GM21381 (cell line): ENCODE results near the gene PCDHGA11.
A peak's percentile ranks its signal among the peaks of the same experiment; 100 is the strongest.
"Not testable (repeated sequence)": the region's sequence is repeated elsewhere in the genome, so short reads cannot be mapped to it uniquely, and the experiment has no call there.

ENCODE experiments used
- ATAC-seq: cut with Tn5 transposase; IDR thresholded peaks from one replicate; pipeline ENCODE4 v1.9.1; 2021; ENCODE audit warnings: mild to moderate bottlenecking, moderate library complexity; ENCODE audit not compliant: unreplicated experiment

The PCDHGA11 gene

GRCh38 chr5:141398608-141399007 is 22.2 kb upstream of the PCDHGA11 start:
- no peak for ATAC-seq

DNA sequence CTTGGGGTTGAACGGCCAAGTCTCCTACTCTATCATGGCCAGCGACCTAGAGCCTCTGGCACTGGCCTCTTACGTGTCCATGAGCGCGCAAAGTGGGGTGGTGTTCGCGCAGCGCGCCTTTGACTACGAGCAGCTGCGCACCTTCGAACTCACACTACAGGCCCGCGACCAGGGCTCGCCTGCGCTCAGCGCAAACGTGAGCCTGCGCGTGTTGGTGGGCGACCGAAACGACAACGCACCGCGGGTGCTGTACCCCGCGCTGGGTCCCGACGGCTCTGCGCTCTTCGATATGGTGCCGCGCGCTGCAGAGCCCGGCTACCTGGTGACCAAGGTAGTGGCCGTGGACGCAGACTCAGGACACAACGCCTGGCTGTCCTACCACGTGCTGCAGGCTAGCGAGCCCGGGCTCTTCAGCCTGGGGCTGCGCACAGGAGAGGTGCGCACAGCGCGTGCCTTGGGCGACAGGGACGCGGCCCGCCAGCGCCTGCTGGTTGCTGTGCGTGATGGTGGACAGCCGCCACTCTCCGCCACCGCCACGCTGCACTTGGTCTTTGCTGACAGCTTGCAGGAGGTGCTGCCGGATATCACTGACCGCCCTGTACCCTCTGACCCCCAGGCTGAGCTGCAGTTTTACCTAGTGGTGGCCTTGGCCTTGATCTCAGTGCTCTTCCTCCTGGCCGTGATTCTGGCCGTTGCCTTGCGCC is 21.1 kb upstream of the PCDHGA11 start:
- no peak for ATAC-seq

DNA sequence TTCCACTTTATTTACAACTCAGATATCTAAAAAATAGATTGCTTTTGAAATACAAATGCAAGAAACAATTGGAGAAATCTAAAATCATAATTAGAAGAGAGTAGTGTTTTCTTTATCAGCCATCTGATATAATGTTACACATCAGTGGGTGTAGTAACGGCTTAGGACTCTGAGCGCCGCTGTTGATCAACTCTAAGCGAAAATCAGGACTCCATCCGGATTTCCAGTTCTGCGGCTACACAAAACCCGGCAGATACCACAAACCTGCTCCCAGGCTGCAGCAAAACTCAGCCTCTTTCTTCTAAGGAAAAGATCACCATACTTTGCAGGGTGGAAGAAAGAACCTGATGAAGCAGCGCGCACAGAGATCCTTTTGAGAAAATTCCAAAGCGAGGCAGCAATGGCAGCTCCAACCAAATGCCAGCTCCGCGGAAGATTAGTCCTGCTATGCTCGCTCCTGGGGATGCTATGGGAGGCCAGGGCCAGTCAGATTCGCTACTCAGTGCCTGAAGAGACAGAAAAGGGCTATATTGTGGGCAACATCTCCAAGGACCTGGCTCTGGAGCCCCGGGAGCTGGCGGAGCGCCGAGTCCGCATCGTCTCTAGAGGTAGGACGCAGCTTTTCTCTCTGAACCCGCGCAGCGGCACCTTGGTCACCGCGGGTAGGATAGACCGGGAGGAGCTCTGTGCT is 18.2 kb upstream of the PCDHGA11 start, which contains the start of gene PCDHGA9:
Gene PCDHGA9, plus strand, starts transcription at position 226 of the 691 bp plus-strand sequence. Its CDS starts 175 bp downstream, at position 401.
- ATAC-seq: no peak

GRCh38 chr5:141403387-141403786 is 17.5 kb upstream of the PCDHGA11 start:
- ATAC-seq: no peak

GRCh38 chr5:141407790-141408505 is 12.9 kb upstream of the PCDHGA11 start, which contains the start of gene PCDHGB6:
TSS of gene PCDHGB6 (plus strand) at chr5:141408021. CDS start at chr5:141408203, 182 bp downstream.
- not testable (repeated sequence) for ATAC-seq

GRCh38 chr5:141409598-141410306 is 11.1 kb upstream of the PCDHGA11 start:
- no peak for ATAC-seq

DNA sequence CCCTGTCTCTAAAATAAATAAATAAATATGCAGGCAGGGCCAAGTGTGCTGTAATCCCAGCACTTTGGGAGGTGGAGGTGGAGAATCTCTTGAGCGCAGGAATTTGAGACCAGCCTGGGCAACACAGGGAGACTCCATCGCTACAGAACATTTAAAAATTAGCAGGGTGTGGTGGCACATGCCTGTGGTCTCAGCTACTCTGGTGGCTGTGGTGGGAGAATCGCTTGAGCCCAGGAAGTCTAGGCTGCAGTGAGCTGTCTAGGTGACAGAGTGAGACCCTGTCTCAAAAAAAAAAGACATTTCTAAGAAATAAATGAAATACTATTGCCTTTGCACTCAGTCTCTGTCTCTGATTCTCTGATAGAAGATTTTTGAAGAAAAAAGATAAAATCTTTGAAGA is 9.3 kb upstream of the PCDHGA11 start:
- no peak for ATAC-seq

DNA sequence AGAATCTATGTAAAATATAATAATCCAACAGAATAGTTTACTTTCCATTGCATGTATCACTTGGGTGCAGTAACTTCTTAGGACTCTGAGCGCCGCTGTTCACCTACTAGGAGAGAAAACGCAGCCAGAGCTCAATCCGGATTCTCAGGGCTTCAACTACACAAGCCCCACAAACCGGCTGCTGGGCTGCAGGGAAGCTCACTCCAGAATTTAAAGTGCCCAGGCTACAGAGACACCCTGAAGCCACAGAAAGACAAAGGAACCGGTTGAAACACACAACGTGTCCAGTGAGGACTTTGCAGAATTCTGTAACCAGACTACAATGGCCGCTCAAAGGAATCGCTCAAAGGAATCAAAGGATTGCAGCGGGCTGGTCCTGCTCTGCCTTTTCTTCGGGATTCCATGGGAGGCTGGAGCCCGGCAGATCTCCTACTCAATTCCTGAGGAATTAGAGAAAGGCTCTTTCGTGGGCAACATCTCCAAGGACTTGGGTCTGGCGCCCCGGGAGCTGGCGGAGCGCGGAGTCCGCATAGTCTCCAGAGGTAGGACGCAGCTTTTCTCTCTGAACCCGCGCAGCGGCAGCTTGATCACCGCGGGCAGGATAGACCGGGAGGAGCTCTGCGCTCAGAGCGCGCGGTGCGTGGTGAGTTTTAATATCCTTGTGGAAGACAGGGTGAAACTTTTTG is 7.9 kb upstream of the PCDHGA11 start, which contains the start of gene PCDHGA10:
Gene PCDHGA10, plus strand, starts transcription at position 134 of the 686 bp plus-strand sequence. Its CDS starts 189 bp downstream, at position 323.
- ATAC-seq: peak; percentile 69

DNA sequence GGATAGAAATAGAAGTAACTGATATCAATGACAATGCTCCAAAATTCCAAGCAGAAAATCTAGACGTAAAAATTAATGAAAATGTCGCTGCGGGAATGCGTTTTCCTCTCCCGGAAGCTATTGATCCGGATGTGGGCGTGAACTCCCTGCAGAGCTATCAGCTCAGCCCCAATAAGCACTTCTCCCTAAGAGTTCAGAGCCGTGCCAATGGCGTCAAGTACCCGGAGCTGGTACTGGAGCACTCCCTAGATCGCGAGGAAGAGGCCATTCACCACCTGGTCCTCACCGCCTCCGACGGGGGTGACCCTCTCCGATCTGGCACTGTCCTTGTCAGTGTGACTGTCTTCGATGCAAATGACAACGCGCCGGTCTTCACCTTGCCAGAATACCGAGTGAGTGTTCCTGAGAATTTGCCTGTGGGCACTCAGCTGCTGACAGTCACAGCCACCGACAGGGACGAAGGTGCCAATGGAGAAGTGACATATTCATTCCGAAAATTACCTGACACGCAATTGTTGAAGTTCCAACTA is 7.2 kb upstream of the PCDHGA11 start:
- ATAC-seq: no peak

DNA sequence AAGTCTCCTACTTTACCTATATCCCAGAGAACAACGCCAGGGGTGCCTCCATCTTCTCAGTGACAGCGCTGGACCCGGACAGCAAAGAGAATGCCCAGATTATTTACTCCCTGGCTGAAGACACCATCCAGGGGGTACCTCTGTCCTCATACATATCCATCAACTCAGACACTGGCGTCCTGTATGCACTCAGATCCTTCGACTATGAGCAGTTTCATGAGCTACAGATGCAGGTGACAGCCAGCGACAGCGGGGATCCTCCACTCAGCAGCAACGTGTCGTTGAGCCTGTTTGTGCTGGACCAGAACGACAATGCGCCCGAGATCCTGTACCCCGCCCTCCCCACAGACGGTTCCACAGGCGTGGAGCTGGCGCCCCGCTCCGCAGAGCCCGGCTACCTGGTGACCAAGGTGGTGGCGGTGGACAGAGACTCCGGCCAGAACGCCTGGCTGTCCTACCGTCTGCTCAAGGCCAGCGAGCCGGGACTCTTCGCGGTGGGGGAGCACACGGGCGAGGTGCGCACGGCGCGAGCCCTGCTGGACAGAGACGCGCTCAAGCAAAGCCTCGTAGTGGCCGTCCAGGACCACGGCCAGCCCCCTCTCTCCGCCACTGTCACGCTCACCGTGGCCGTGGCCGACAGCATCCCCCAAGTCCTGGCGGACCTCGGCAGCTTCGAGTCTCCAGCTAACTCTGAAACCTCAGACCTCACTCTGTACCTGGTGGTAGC is 6.1 kb upstream of the PCDHGA11 start:
- not testable (repeated sequence) for ATAC-seq

DNA sequence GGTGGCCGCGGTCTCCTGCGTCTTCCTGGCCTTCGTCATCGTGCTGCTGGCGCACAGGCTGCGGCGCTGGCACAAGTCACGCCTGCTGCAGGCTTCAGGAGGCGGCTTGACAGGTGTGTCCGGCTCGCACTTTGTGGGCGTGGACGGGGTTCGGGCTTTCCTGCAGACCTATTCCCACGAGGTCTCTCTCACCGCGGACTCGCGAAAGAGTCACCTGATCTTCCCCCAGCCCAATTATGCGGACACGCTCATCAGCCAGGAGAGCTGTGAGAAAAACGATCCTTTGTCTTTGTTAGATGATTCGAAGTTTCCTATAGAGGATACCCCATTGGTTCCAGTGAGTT is 5.6 kb upstream of the PCDHGA11 start:
- ATAC-seq: not testable (repeated sequence)

GRCh38 chr5:141417494-141418172 is 3.2 kb upstream of the PCDHGA11 start, which contains the start of gene PCDHGB7:
TSS of gene PCDHGB7 (plus strand) at chr5:141417677. CDS start at chr5:141417860, 183 bp downstream.
- peak; percentile 79 for ATAC-seq

- ATAC-seq: no peak
Measured at GRCh38 chr5:141419074-141419880, 1.6 kb upstream of the PCDHGA11 start.

DNA sequence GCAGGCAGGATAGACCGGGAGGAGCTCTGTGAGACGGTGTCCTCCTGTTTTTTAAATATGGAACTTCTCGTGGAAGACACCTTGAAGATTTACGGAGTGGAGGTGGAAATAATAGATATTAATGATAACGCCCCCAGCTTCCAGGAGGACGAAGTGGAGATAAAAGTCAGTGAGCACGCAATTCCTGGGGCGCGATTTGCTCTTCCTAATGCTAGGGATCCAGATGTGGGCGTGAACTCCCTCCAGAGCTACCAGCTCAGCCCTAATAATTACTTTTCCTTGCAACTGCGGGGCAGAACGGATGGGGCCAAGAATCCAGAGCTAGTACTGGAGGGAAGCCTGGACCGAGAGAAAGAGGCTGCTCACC is 621 bp downstream of the PCDHGA11 start:
- no peak for ATAC-seq

GRCh38 chr5:141422742-141423291 is 2.0 kb downstream of the PCDHGA11 start:
- ATAC-seq: no peak

DNA sequence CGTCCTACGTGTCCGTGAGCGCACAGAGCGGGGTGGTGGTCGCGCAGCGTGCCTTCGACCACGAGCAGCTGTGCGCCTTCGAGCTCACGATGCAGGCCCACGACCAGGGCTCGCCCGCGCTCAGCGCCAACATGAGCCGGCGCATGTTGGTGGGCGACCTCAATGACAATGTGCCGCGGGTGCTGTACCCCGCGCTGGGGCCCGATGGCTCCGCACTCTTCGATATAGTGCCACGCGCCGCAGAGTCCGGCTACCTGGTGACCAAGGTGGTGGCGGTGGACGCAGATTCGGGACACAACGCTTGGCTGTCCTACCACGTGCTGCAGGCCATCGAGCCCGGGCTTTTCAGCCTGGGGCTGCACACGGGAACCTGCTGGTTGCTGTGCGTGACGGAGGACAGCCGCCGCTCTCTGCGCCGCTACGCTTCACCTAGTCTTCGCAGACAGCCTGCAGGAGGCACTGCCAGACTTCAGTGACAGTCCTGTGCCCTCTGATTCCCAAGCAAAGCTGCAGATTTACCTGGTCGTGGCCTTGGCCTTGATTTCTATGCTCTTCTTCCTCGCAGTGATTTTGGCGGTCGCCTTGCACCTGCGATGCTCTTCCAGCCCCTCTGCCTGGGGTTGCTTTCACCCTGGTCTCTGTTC is 7.1 kb downstream of the PCDHGA11 start:
- ATAC-seq: no peak
